HepG2 (cell line): ENCODE data around the gene VSTM4. TPM values are rescaled to one million over a fixed set of nuclear protein-coding genes. Genes with fewer than 3 reads are reported as not detected.

Experiments
- ATAC-seq: fragments of 200-7000 bp; cut with Tn5 transposase; 3 replicates; pipeline ENCODE4 v1.9.1; 2020; ENCODE audit warnings: mild to moderate bottlenecking, moderate library complexity
- BruUV-seq: library from RNA; stranded (reverse); fragments of 400-500 nt; replicated peaks from 2 replicates; lab custom pipeline; 2021; lab: Mats Ljungman, UMichigan
- CTCF ChIA-PET: fragments of 300-600 bp; formaldehyde crosslinking; extraction: SDS; loops from one replicate; lab custom pipeline; 2021; ENCODE audit warnings: low total read pairs, inconsistent platforms, low intra/inter-chr PET ratio; lab: Yijun Ruan, JAX
- POLR2A ChIA-PET: fragments of 350-600 bp; sonication (Branson Sonifier 250); formaldehyde crosslinking; loops from one replicate; lab custom pipeline; 2020; ENCODE audit warnings: antibody characterized with exemption, inconsistent platforms; lab: Yijun Ruan, JAX
- DNase-seq: peaks from one replicate; pipeline ENCODE4 v3.0.0-alpha.2; 2015; ENCODE audit warnings: low spot score
- FAIRE-seq: peaks from 3 replicates; lab custom pipeline; 2011; peaks lifted over from hg19 to GRCh38; lab: Jason Lieb, UNC
- H2AFZ ChIP-seq: one replicate; pipeline ENCODE4 v1.6.1; 2011; ENCODE audit warnings: low read length, inconsistent platforms
- H3K27ac ChIP-seq: fragments of 300-600 bp; 3 replicates; pipeline ENCODE4 v1.8.0; 2011; ENCODE audit warnings: mixed run types, mild to moderate bottlenecking, mixed read lengths, low read length, inconsistent platforms; ENCODE audit not compliant: insufficient read depth; ENCODE audit errors: extremely low read length
- H3K27me3 ChIP-seq, 2 experiments: fragments of 200-600 bp in 1 of 2; 2 replicates in 1 of 2; 3 replicates in 1 of 2; pipeline versions ENCODE4 v1.6.0 to v1.8.0; 2011; ENCODE audit warnings: low read length in 2 of 2, mild to moderate bottlenecking in 2 of 2, moderate library complexity in 2 of 2, inconsistent platforms in 1 of 2; ENCODE audit not compliant: insufficient read depth in 2 of 2, control insufficient read depth in 1 of 2
- H3K36me3 ChIP-seq, 2 experiments: fragments of 200-600 bp in 1 of 2; replicated peaks in 1 of 2; 2 replicates in 1 of 2; 3 replicates in 1 of 2; pipeline versions ENCODE4 v1.5.1 to v1.8.0; 2011; ENCODE audit warnings: low read length in 2 of 2, inconsistent platforms in 1 of 2; ENCODE audit not compliant: insufficient read depth in 2 of 2, control insufficient read depth in 1 of 2
- H3K4me1 ChIP-seq: 2 replicates; pipeline ENCODE4 v1.5.1; 2012; ENCODE audit warnings: low read length, inconsistent platforms; ENCODE audit not compliant: insufficient read depth
- H3K4me2 ChIP-seq: 2 replicates; pipeline ENCODE4 v1.6.0; 2011; ENCODE audit warnings: low read depth, low read length, inconsistent platforms
- H3K4me3 ChIP-seq, 3 experiments: fragments of 200-600 bp in 1 of 3; sonication (generic), shearing (Covaris generic) in 1 of 3; replicated peaks in 1 of 3; 2 replicates each; pipeline ENCODE4 v1.5.1; 2011 to 2016; ENCODE audit warnings: low read length in 3 of 3, inconsistent platforms in 2 of 3, low read depth in 2 of 3, mild to moderate bottlenecking in 2 of 3, control low read depth in 1 of 3, mixed read lengths in 1 of 3; ENCODE audit not compliant: insufficient read depth in 1 of 3
- H3K79me2 ChIP-seq: one replicate; pipeline ENCODE4 v1.6.1; 2011; ENCODE audit warnings: low read length, inconsistent platforms; ENCODE audit not compliant: insufficient read depth
- H3K9ac ChIP-seq: 2 replicates; pipeline ENCODE4 v1.6.0; 2011; ENCODE audit warnings: mild to moderate bottlenecking, low read depth, low read length, inconsistent platforms; ENCODE audit not compliant: insufficient read depth
- H3K9me3 ChIP-seq: 2 replicates; pipeline ENCODE4 v1.5.1; 2012; ENCODE audit warnings: mild to moderate bottlenecking, low read length
- H4K20me1 ChIP-seq: 2 replicates; pipeline ENCODE4 v1.6.0; 2011; ENCODE audit warnings: inconsistent platforms, mild to moderate bottlenecking, low read length, moderate library complexity; ENCODE audit not compliant: insufficient read depth
- CHD4 ChIP-seq: fragments of 200-600 bp; sonication (generic); IDR thresholded peaks from 2 replicates; pipeline ENCODE4 v1.7.0; 2017; ENCODE audit warnings: mild to moderate bottlenecking, low read length, borderline replicate concordance
- GABPA ChIP-seq, 2 experiments: IDR thresholded peaks; 2 replicates each; pipeline ENCODE4 v1.6.1; 2011 to 2016; ENCODE audit warnings: low read depth in 2 of 2, low read length in 1 of 2, missing biosample characterization in 1 of 2, missing genetic modification characterization in 1 of 2
- HOXD1 ChIP-seq: sonication (generic); formaldehyde crosslinking; IDR thresholded peaks from 2 replicates; pipeline ENCODE4 v1.5.0; 2020; ENCODE audit warnings: missing genetic modification reagents
- MYNN ChIP-seq: sonication (generic); formaldehyde crosslinking; IDR thresholded peaks from 2 replicates; pipeline ENCODE4 v1.4.0; 2020; ENCODE audit warnings: mild to moderate bottlenecking, low read depth, missing genetic modification reagents
- SALL1 ChIP-seq: sonication (generic); formaldehyde crosslinking; IDR thresholded peaks from 2 replicates; pipeline ENCODE4 v1.8.0; 2022; ENCODE audit warnings: mild to moderate bottlenecking, missing genetic modification reagents
- SOX6 ChIP-seq, 2 experiments: fragments of 450-650 bp in 1 of 2; sonication (generic) in 1 of 2; formaldehyde crosslinking in 1 of 2; IDR thresholded peaks; 2 replicates each; pipeline versions ENCODE4 v1.4.0 to v1.6.1; 2017 to 2020; ENCODE audit warnings: antibody characterized with exemption in 1 of 2, mild to moderate bottlenecking in 1 of 2, missing genetic modification reagents in 1 of 2
- SP4 ChIP-seq: sonication (generic); formaldehyde crosslinking; IDR thresholded peaks from 2 replicates; pipeline ENCODE4 v1.8.1; 2023; ENCODE audit warnings: mild to moderate bottlenecking, missing genetic modification reagents
- TMF1 ChIP-seq: sonication (generic); formaldehyde crosslinking; IDR thresholded peaks from 2 replicates; pipeline ENCODE4 v1.8.1; 2022; ENCODE audit warnings: low read depth, missing genetic modification reagents
- ZFP36 ChIP-seq: fragments of 150-350 bp; IDR thresholded peaks from 2 replicates; pipeline ENCODE4 v1.6.1; 2018; ENCODE audit warnings: borderline replicate concordance, low read length, low read depth; ENCODE audit not compliant: partially characterized antibody
- ZFY ChIP-seq: sonication (generic); formaldehyde crosslinking; IDR thresholded peaks from 2 replicates; pipeline ENCODE4 v1.4.0; 2020; ENCODE audit warnings: missing genetic modification reagents
- ZNF230 ChIP-seq: sonication (generic); formaldehyde crosslinking; IDR thresholded peaks from 2 replicates; pipeline ENCODE4 v1.4.0; 2020; ENCODE audit warnings: mild to moderate bottlenecking, missing genetic modification reagents
- ZNF564 ChIP-seq: sonication (generic); formaldehyde crosslinking; IDR thresholded peaks from 2 replicates; pipeline ENCODE4 v1.8.1; 2023; ENCODE audit warnings: mild to moderate bottlenecking, missing genetic modification reagents
- ZNF703 ChIP-seq: sonication (generic); formaldehyde crosslinking; IDR thresholded peaks from 2 replicates; pipeline ENCODE4 v1.5.1; 2020; ENCODE audit warnings: missing genetic modification reagents, mild to moderate bottlenecking, moderate library complexity, borderline replicate concordance
- WGBS: methylation state at CpG from one replicate; pipeline ENCODE4 v1.1.6; 2017; ENCODE audit warnings: low lambda C conversion rate; 5-methylcytosine and 5-hydroxymethylcytosine counted together
- in situ Hi-C: cut with HindIII; loops from 2 replicates; pipeline ENCODE4 v1.10.0; 2017; ENCODE audit warnings: low pct_unique_long_range_greater_than_20kb; ENCODE audit not compliant: extremely low pct_ligation_motif_present
- intact Hi-C: fragments of 100-400 bp; cut with micrococcal nuclease; formaldehyde crosslinking; loops from one replicate; pipeline ENCODE4 v1.10.0; 2022; ENCODE audit not compliant: unreplicated experiment
- polyA plus RNA-seq, 8 experiments: library from polyadenylated mRNA; depleted of rRNA in 3 of 8; stranded (reverse) in 7 of 8; unstranded in 1 of 8; fragments of >200 nt; fragmentation: Illumina TruSeq in 4 of 8; extraction: Trizol in 4 of 8; gene quantifications; 2 replicates each; pipeline versions ENCODE4 v1.2.1 to v1.2.3, GENCODE V29; 2011 to 2016; ENCODE audit warnings: low read depth in 4 of 8, missing spikeins in 1 of 8, mixed read lengths in 1 of 8; ENCODE audit not compliant: insufficient read depth in 1 of 8
- total RNA-seq, 5 experiments: library from RNA; depleted of rRNA; stranded (reverse); fragments of >200 nt; fragmentation: Illumina TruSeq; extraction: Trizol; gene quantifications; 2 replicates each; pipeline ENCODE4 v1.2.3, GENCODE V29; 2016; ENCODE audit warnings: low read depth in 1 of 5

VSTM4 gene
- total and polyA plus RNA-seq, 2 of the 13 experiments (the other 11 are each of a cell fraction or from before 2014, with no cell fraction given), result not detected

DNA sequence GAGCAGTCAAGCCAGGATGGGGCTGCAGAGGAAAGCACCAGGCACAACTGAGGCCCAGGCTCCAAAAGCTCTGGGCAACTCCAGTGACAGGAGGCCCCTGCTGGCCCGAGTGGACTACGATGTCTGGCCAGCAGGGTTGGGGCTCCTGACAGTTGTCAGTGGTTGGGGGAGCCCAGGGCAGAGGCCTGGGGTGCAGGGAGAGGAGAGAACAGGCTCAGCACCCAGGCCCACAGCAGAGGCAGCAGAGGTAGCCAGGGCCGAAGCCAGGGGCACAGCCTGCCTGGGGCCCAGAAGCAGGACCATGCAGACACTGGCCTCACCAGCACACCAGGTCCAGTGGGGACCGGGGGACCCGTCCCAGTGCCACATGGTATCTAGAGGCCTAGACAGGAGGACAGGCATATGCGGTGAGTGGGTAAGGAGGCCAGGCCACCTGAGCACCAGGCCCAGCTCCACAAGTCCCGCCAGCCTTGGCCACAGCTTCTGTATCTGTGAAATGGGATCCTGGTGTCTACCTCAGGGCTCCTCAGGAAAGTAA lies 129.6 kb downstream of the VSTM4 start:
- no peak overlapping the region for H3K4me3 ChIP-seq
- no peak overlapping the region for H3K4me2 ChIP-seq
- no peak overlapping the region for H2AFZ ChIP-seq
- 14% methylated on average over 1 of the region's 7 CpGs for WGBS
- FAIRE-seq (no peak), ATAC-seq (no peak)
- POLR2A ChIA-PET, result no interaction called here
- H3K36me3 ChIP-seq, result no peaks in the 10 kb centered on the region
- in situ Hi-C loops, result no loop called here
- no peak for TF ChIP-seq SALL1
- TF ChIP-seq ZFY (CRISPR knock-in tag), result no peak
- no peak for TF ChIP-seq SOX6 (IDR thresholded peaks at IDR 0.05)
- TF ChIP-seq SOX6 (CRISPR knock-in tag; IDR thresholded peaks at IDR 0.05), result no peak
- TF ChIP-seq MYNN, result no peak
- TF ChIP-seq, all 625 proteins: peak for 0
- no peaks in the 10 kb centered on the region for H4K20me1 ChIP-seq
- no peaks in the 10 kb centered on the region for H3K9me3 ChIP-seq
- BruUV-seq, result no TSS peak
- H3K79me2 ChIP-seq, result no peaks in the 10 kb centered on the region
- peaks cover 0 to 3% of the 10 kb centered on the region in 2 experiments; a peak in 2 of 5 replicates for H3K27me3 ChIP-seq
- H3K9ac ChIP-seq, result no peak overlapping the region
- CTCF ChIA-PET, result no interaction called here
- no peak for DNase-seq
- no peaks in the 10 kb centered on the region for H3K4me1 ChIP-seq
- H3K27ac ChIP-seq, result no peak overlapping the region
- intact Hi-C loops, result no loop called here

- no peak for DNase-seq
- H3K4me2 ChIP-seq, result no peak overlapping the region
- no peaks in the 10 kb centered on the region for H3K9me3 ChIP-seq
- H3K4me3 ChIP-seq, result no peak overlapping the region
- 1% methylated on average over 4 of the region's 5 CpGs for WGBS
- no peak overlapping the region for H3K27ac ChIP-seq
- CTCF ChIA-PET, result no interaction called here
- in situ Hi-C loops, result no loop called here
- no TSS peak for BruUV-seq
- no peak overlapping the region for H2AFZ ChIP-seq
- ATAC-seq, result no peak
- FAIRE-seq, result no peak
- no peaks in the 10 kb centered on the region for H3K4me1 ChIP-seq
- no peaks in the 10 kb centered on the region for H3K36me3 ChIP-seq
- intact Hi-C loops, result loop anchor here (5.0 kb wide), 1 partner anchor 326 kb away; no protein-coding TSS in a partner anchor
- no peak overlapping the region for H3K9ac ChIP-seq
- H3K27me3 ChIP-seq, result peaks cover 0 to 3% of the 10 kb centered on the region in 2 experiments; a peak in 3 of 5 replicates
- no peaks in the 10 kb centered on the region for H4K20me1 ChIP-seq
- no peaks in the 10 kb centered on the region for H3K79me2 ChIP-seq
- POLR2A ChIA-PET, result no interaction called here
- TF ChIP-seq ZNF564 (CRISPR knock-in tag) (no peak), ZNF703 (CRISPR knock-in tag) (no peak), ZFP36 (no peak), GABPA (IDR thresholded peaks at IDR 0.05; ENCODE audit: low read depth, low read length) (no peak), GABPA (CRISPR knock-in tag; IDR thresholded peaks at IDR 0.05; ENCODE audit: low read depth) (no peak), CHD4 (no peak), SP4 (CRISPR knock-in tag) (no peak), TMF1 (CRISPR knock-in tag) (no peak), ZNF230 (CRISPR knock-in tag) (no peak), HOXD1 (no peak)
These were observed 131.5 kb downstream of the VSTM4 start for GRCh38 chr10:48983648-48984351.
